Inferior parietal cortex (tissue), 1 donor: ENCODE measurements around the gene LHFPL2.

Experiments used
- DNase-seq: peaks from one replicate; pipeline ENCODE4 v3.0.0-alpha.2; 2016; ENCODE audit errors: extremely low spot score

LHFPL2 gene

DNA sequence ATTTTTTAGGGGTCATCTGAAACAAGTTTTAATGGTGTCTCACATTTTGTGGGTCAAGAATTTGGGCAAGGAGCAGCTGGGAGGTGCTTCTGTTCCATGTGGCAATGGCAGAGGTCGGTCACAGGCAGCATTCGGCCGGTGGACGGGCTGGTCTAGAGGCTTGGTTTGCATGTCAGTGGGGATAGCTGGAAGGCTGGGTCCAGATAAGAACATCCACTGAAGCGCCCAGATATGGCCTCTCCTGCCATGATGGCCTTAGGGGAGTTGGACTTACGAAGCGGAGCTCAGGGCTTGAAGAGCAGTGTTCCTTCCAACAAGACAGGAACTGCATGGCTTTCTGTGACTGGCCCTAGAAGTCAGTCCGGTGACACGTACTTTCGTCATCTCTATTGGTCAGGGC lies 30.3 kb downstream of the LHFPL2 start:
- no peak for DNase-seq

DNA sequence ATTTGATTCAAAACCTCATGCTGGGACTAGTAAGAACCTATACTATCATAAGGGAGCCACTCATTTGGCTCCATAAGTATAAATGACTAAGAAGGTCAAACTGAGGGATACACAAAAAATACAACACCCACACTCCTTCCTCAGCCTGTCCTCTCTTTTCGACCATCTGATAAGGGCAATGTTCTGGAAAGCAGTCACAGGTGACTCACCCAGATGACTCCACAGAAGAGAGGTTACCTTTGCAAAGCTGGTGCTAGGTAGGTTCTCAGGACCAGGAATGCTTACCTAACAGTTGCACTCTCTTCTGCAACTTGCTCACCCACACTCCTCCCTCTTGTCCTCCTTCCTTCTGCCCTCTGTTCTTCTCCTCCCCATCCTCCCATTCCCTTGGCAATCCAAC lies 32.9 kb downstream of the LHFPL2 start:
- no peak for DNase-seq

DNA sequence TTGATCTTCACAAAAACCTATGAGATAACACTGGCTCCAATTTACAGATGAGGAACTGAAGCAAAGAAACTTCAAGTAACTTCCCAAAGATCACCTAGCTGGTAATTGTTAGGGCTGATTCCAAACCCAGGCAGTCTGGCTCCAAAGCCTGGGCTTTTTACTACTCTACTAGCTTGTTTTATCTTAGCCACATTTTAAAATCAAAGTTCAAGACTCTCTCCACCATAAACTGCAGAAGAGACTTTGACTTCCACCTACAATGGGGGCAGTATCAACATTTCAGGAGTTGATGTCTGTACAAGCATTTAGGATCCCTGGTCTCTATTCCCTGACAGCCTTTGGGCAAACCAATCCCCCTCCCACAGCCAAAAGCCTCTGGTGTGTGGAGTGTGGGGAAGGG lies 33.8 kb downstream of the LHFPL2 start:
- no peak for DNase-seq

DNA sequence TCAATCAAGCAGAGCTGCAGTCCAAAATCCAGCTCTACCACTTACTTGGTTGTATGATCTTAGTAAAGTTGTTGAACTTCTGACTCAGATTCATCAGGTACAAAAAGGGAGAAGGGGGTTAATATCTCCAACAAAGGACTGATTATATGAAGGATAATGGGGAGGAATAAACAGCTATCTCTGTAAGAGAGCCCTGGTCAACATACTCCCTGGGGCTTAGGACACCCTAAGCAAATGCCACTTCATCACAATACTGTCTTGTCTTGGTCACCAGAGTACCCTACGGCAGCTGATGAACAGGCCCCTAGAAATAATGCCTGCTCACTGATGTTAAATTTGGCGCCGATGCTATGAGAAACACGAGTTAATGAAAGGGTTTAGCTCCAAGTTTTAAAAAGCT lies 34.8 kb downstream of the LHFPL2 start:
- no peak for DNase-seq

DNA sequence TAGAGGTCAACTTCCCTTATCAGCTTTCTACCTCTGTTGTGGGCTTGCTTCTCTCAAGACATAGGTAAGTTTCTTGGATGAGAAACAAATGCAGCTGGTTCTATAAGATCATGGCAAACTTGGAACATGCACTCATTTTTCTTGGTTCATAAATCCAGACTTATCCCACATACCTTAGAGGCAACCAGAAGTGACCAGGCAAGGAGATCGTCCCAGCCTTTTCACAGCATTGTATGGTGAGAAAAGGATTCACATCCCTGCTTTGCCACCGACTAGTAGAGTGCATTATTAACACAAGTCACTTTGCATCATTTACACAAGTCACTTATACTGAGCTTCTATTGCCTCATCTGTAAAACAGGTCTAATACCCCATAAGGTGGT lies 35.4 kb downstream of the LHFPL2 start:
- no peak for DNase-seq

DNA sequence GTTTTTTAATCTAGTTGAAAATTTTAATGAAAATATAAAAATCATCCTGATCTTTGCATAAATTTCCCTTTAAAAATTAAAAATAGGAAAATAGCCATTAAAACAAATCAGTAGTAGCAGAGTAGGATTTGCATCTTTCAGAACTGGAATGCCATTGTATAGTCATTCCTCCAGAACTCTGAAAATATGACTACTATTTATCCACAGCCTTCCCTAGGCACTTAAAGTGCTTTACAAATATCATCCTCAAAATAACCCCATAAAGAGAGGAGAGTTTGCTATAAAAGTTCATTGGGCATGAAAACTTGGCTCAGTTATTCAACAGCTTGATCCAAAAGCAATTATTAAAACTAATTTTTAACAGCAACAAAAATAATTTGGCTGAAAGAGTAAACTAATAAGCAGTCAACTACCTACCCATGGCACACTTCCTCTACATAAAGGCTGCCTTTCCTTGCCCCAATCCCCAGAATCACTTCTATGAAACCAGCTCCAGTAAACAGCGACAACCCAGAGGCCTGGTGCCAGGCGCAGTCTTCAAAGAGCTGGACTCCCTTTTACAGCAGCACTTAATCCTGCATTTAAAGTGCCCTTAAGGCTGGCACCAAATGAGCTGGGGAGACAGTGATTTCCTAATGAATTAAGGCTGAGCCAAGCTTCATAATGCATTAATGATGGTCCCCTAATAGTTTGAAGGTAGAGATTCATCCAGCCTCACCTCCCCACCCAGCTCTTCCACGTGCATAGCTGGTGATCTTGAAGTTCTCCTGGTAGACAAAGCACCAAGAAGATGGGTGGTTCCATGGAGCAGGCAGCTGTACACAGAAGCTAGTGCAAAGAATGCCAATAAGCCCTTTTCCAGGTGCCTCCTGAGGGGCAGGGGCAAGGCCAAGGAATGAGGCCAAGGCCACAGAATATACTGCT lies 36.1 kb downstream of the LHFPL2 start:
- DNase-seq = no peak

DNA sequence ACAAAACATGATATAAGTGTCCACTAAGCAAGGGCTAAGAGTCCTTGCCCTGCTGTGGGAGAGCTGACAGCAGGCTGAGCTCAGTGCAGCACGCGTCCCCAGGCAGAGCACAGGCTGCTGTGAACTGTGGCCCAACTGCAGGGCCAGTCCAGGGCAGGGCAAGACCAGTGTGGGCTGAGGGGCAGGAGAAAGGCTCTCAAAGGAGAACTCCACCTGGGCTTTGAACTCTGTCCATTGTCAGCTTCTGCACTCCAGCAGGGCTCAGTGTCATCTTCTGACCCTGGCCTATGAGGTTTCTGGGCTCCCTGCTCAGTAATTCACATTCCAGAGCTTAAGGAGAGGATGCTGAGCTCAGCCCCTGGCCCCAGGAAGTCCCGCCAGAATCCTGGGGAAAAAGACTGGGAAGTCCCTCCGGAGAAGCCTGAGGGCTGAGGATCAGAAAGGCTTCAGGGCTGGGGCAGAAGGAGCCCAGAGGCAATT lies 37.4 kb downstream of the LHFPL2 start:
- no peak for DNase-seq

DNA sequence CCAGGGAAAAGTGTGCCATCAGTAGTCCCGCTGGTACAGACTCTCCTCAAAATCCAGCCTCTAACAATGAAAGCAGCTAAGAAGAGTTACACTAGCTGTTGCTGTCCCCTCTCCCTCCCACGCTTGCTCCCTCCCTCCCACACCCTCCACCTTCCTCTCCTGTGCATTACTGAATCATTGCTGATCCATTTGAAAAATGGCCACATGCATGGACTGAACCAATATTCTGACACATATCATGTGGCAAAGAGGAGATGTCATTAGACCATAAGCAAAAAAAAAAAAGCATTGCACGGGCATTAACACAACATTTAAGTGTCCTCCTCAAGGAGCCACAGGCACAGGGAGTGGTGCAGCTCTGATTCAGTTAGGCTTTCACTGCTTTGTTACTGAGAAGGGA lies 37.9 kb downstream of the LHFPL2 start:
- DNase-seq = no peak

DNA sequence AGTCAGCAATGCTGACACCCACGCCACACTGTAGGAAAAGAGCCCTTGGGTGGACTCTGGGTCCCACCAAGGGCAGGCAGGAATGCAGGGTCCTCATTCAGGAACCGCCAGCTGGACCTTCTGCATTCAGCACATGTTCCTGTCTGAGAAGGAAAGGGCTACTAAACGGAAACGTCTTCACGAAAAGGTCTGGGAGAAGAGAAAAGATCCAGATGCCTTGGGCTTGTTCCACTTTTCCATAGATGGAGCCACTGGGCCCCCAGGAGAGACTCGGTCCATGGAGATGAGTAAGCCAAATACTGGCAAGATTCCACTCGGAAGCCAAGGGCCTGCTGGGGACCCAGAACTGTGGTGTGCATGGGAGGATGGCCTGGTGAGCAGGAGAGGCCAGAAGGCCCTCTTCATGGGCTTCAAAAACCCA lies 38.4 kb downstream of the LHFPL2 start:
- DNase-seq = no peak

DNA sequence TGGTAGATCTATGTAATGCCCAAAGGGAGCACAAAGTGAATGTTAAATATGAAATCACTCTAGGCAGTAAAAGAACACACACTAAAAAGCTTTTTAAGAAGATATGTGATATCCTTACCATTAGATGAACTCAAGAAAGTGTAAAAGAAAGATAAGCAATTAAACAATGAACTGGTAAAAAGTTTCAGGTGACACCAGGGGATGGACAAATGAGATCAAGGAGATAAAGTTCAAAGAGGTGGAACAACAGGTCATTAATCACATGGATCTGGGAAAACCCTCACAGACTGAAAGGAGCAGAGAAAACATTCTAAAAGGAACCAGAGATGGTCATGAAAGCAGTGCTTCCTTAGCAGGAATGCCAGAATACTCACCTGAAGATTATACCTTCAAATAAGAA lies 40.7 kb downstream of the LHFPL2 start:
- DNase-seq = no peak

DNA sequence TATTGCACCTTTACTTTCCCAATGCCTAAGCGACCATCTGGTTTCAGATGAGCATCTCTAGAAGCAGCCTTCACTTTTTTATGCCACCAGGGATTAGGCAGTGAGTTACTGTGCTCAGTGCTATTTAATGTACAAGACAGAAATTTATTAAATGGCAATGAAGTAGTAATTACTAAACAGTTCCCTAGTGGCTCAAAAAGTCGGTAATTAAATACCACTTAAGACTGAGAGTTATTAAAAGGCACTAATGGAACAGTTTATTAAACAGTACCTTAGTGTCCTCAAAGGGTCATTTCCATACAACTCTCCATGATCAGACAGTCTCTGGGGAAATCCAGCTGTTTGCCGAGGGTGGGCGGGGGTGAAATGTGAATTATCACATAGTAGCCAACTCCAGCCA lies 42.3 kb downstream of the LHFPL2 start:
- no peak for DNase-seq

DNA sequence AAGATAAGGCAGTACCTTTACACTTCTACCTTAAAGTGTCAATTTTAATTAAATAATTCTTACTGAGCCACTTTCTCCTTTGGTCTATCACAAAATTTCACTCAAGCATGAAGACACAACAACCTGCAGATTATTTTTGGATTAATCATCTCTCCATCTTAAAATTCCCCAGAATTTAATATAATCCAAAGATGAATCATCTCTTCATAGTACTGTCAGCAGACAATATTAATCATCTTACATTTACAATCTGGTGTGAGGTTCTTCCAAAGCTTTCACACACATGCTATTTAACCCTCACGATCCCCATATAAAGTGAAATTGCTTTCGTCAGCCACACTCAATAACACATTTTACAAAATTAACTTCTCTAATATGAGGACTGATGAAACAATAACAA lies 43.0 kb downstream of the LHFPL2 start:
- no peak for DNase-seq

DNA sequence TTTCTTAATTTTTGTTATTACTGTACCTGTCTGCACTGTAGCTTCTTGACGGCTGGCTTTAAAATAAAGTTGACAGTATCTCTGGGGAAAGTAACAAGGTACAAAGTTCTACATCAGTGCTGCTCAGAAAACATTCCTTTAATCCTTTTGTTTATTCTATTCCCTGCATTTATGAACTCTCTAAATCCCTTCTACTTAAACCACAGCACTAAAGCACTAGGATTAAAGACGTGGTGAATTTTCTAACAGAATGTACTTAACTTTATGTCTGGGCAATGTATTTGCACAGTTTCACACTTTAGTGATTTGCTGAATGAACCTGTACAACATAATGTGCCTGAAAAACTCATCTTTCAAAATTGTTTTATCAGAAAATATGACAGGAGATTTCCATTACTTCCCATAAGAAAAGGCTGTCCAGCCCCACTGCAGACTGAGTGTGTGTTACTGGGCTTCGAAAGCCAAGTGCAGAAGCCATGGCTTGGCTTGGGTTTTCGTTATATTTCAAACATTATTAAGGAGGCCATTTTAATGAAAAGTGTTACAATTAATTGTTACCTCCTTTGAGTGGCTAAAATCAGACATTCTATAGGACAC lies 43.8 kb downstream of the LHFPL2 start:
- DNase-seq = no peak

DNA sequence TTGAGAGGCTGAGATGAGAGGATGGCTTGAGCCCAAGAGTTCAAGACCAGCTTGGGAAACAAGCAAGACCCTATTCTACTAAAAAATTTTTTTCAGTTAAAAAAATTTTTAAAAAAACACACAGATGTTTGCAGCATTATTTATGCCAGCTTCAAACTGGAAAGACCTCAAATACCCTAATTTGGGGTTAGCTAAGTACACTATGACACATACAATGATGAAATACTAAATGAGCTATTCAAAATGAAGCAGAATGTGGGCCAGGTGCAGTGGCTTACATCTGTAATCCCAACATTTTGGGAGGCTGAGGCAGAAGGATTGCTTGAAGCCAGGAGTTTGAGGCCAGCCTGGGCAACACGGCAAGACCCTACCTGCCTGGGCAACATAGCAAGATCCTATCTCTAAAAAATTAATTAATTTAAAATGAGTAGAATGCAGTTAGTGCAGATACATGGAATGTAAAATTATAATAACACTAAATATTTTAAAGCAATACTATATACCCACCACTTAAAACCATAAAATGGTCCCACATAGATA lies 44.9 kb downstream of the LHFPL2 start:
- DNase-seq = no peak

DNA sequence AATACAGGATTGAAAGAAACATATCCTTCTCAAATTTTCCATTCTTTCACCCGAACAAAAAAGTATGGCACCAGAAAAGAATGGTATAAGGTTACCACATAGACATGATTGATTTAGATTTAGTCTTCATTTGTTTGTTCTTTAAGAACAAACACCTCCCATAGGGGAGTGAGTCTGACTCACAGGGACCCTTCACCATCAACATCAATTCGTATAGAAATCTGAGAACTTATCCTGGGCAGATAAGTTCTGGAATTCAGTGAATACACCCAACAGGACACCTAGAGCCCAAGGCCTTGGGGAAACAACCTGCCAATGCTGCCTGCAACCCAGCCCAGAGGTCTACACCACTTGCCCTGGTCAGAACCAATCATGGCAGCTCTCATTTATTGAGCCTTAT lies 46.2 kb downstream of the LHFPL2 start:
- DNase-seq = no peak

DNA sequence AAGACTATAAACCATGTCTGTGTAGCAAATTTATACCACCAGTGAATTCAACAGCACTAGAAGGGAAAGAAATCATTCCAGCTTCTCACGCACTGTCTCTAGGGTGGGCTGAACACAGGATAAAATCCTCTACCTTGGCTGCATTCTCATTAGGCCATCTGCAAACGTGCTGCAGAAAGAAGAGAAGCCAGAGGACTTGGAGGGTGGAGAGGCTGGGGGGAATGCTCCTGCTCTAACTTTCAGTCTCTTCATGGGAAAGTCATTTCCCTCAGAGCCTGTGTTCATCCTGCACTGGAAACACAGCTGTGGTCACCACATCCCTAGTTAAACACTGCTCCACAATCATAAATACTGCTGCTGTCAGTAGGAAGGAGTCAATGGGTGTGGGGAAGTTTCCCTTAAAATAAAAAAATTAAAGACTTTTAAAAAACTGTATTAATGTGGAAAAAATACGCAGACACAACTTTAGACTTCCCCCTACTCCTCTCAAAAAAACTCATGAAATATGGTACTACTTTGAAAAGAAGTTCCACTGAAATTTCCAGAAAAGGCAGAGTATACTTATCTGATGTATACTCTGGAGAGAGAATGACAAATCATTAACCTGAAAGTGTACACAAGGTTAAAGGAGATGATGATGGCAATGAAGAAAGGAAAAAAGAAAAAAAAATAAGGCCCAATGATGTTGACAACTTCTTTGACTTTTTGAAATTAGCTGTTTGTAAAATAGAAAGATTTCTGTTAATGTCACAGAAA lies 46.8 kb downstream of the LHFPL2 start:
- DNase-seq = no peak

DNA sequence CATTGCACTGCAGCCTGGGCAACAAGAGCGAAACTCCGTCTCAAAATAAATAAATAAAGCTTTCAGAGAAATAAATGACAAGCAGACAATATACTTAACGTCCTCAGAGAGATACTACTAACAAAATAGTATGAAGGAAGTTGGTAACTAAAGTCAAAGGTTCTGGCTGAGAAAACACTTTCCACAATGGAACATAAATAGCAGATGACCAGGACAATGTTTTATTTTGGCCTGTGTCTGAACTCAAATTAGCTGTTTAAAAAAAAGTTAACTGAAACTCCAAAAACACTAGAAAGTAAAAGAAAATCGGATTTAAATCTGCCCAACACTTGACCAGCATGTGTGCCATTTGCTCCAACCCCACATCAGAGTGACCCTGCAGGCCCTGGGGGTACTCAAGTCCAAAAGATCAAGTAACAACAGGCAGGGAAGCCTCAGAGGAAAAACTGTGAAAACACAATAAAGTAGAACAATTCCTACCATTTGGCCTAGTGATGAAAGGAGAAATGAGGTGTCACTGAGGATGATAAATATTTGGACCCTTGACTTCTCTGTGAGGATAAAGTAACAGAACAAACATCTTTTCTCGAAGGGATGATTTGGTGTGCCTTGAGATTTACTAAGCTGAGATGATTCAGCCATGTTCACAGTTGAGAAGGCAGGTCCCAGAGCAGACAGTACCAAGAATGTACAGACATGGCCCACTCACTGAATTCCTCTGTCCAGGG lies 47.7 kb downstream of the LHFPL2 start:
- no peak for DNase-seq

DNA sequence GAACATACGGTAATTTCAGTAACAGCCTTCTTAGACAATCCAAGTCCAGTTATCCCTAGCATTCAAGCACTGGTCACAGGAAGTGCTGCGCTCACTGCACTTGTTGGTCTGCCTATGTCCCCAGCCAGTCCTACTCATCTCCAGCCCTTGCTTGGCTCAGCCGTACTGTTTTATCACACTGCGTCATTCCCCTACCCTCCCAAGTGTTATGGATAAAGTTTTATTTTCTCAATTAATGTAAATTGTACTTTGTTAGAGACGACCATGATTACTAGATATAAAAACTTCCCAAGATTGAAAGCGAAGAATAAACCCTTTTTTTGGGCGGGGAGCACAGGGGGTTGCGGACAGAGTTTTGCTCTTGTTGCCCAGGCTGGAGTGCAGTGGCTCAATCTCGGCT lies 49.6 kb downstream of the LHFPL2 start:
- no peak for DNase-seq

DNA sequence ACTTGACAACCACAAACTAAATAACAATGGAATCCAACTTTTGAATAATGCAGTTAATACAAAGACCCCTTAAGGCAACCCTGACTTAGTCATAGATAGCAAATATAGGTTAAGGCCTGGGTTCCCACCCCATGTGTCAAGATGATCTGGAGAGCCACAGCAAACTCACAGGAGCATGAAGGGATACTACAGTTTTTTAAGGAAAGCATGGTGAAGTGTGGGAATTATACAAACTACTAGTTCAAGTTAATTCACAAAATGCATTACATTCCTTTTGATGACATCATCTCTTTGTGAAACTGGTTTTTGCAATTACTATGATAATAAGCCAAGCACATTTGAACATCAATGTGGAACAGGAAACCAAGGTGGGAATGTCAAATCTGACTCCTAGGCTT lies 50.6 kb downstream of the LHFPL2 start:
- no peak for DNase-seq

DNA sequence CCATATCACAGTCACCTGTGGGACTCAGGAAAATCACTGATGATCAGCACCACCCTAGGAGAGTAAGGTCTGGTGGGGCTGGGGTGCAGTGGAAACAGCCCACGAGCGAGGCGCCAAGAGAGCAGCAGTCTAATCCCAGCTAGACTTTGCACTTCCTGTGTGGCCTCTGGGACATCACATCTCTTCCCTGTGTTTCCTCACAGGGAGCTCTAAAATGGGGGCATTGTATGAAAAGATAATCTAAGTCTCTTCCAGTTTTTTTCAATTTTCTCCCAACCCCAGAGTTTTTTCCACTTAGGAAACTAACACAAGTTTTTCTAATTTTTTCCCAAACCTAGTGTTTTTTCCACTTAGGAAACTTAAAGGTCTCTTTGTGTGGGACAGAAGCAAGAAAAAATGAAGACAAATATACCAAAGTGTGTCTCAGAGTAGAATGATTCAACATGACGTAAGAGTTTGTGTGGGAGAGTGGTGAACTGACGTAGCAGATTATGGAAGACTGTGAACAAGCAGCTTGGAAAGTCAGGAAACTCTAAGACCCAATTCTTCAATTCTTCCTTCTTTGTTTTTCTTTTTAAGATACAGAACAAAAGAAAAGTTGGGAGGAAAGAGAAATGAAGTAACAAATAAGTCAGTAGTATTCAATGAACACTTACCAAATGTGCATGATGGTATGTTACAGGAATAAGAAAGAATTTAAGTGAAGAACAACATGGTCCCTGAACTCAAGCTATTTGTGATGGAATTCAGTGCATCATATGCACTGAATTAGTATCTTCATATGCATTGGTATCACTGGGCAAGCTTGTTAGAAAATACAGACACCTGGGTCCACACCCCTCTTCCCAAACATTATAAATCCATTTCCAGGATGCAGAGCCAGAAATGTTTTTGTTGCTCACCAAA lies 51.3 kb downstream of the LHFPL2 start:
- DNase-seq = no peak
